Measurements from ENCODE around the gene ZXDB. TPM values are rescaled to one million over a fixed set of nuclear protein-coding genes. Genes with fewer than 3 reads are reported as not detected.

The ZXDB gene
- total and polyA plus RNA-seq, 2 of the 13 experiments (the other 11 are each of a cell fraction or from before 2014, with no cell fraction given), result 4.5 to 9.0 TPM

- TF ChIP-seq MXI1 (IDR thresholded peaks at IDR 0.05; ENCODE audit: borderline replicate concordance, low read depth, low read length) (no peak), ZSCAN5A (CRISPR knock-in tag; IDR thresholded peaks at IDR 0.05; ENCODE audit: borderline replicate concordance) (peak; percentile 64; the same call in 1 of the 2 replicates), ZNF205 (CRISPR knock-in tag; IDR thresholded peaks at IDR 0.05) (no peak), ZNF841 (CRISPR knock-in tag; IDR thresholded peaks at IDR 0.05; ENCODE audit: borderline replicate concordance) (no peak), REPIN1 (CRISPR knock-in tag; IDR thresholded peaks at IDR 0.05; ENCODE audit: borderline replicate concordance, low read depth) (no peak), CEBPB (IDR thresholded peaks at IDR 0.05; ENCODE audit: borderline replicate concordance, low read depth, low read length) (no peak), RARA (CRISPR knock-in tag; IDR thresholded peaks at IDR 0.05) (peak; percentile 36; the same call in 1 of the 2 replicates), SRY (CRISPR knock-in tag; IDR thresholded peaks at IDR 0.05) (no peak), SKI (IDR thresholded peaks at IDR 0.05; ENCODE audit: partially characterized antibody) (peak; percentile 61), ZNF350 (CRISPR knock-in tag; IDR thresholded peaks at IDR 0.05; ENCODE audit: borderline replicate concordance, low read depth) (no peak), ZNF414 (CRISPR knock-in tag; IDR thresholded peaks at IDR 0.05) (no peak), ZNF18 (CRISPR knock-in tag; IDR thresholded peaks at IDR 0.05; ENCODE audit: insufficient replicate concordance) (no peak), SMAD9 (CRISPR knock-in tag; IDR thresholded peaks at IDR 0.05) (no peak), ZNF260 (CRISPR knock-in tag; IDR thresholded peaks at IDR 0.05; ENCODE audit: borderline replicate concordance, low read depth) (no peak), SUZ12 (IDR thresholded peaks at IDR 0.05; ENCODE audit: low read depth, low read length) (no peak), KLF9 (CRISPR knock-in tag; IDR thresholded peaks at IDR 0.05; ENCODE audit: low read depth) (no peak), MLX (CRISPR knock-in tag; IDR thresholded peaks at IDR 0.05) (no peak), KAT7 (CRISPR knock-in tag; IDR thresholded peaks at IDR 0.05; ENCODE audit: borderline replicate concordance) (0 out of 2 replicates have a peak, but pooled peaks have one; percentile 1), HINFP (CRISPR knock-in tag; IDR thresholded peaks at IDR 0.05; ENCODE audit: low read depth) (no peak), ZBTB37 (CRISPR knock-in tag; IDR thresholded peaks at IDR 0.05) (no peak), MTA1 (CRISPR knock-in tag; IDR thresholded peaks at IDR 0.05; ENCODE audit: borderline replicate concordance) (no peak), ZC3H13 (CRISPR knock-in tag; IDR thresholded peaks at IDR 0.05) (no peak), LBX2 (CRISPR knock-in tag; IDR thresholded peaks at IDR 0.05; ENCODE audit: borderline replicate concordance) (no peak), ZNF558 (CRISPR knock-in tag; IDR thresholded peaks at IDR 0.05; ENCODE audit: borderline replicate concordance) (no peak)
Observed at GRCh38 chrX:57640674-57641016, 48.8 kb downstream of the ZXDB start (continued).
